DOHH2 (cell line): ENCODE results near the gene TMPRSS13.

Source experiments
- EZH2phosphoT487 ChIP-seq: fragments of 200-600 bp; sonication (generic); IDR thresholded peaks from 2 replicates; pipeline ENCODE4 v1.6.1; 2017; ENCODE audit warnings: borderline replicate concordance, mild to moderate bottlenecking, antibody characterized with exemption, low read length, moderate library complexity, mixed read lengths
- TF ChIP-seq, protein P1 (sequence below): fragments of 200-600 bp; sonication (generic); IDR thresholded peaks from one replicate; pipeline ENCODE4 v1.5.1; 2014; ENCODE audit warnings: antibody characterized with exemption, mild to moderate bottlenecking, low read depth, low read length; ENCODE audit not compliant: poor library complexity, severe bottlenecking

DNA sequence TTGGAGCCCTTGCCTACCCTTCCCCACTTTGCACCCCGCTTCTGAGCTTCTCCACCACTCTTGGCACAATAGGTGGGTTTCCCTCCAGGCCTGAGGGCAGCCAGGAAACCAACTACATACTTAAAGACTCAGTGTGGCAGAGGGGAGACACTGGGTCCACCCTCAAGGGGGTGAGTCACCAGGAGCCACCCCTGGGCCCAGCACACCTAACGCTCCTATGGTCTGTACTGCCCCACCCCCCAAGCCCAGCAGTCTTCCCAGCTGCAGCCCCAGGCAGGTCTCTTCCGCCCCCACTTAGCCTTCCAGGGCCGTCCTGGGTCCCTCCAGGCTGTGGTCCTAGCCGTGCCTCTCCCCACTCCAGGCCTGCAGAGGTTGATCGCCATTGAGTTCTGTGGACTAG, 3.2 kb upstream of the TMPRSS13 start:
- TF ChIP-seq, protein P1, sequence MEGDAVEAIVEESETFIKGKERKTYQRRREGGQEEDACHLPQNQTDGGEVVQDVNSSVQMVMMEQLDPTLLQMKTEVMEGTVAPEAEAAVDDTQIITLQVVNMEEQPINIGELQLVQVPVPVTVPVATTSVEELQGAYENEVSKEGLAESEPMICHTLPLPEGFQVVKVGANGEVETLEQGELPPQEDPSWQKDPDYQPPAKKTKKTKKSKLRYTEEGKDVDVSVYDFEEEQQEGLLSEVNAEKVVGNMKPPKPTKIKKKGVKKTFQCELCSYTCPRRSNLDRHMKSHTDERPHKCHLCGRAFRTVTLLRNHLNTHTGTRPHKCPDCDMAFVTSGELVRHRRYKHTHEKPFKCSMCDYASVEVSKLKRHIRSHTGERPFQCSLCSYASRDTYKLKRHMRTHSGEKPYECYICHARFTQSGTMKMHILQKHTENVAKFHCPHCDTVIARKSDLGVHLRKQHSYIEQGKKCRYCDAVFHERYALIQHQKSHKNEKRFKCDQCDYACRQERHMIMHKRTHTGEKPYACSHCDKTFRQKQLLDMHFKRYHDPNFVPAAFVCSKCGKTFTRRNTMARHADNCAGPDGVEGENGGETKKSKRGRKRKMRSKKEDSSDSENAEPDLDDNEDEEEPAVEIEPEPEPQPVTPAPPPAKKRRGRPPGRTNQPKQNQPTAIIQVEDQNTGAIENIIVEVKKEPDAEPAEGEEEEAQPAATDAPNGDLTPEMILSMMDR, result no peak
- TF ChIP-seq EZH2phosphoT487, result no peak
